Panc1 (cell line): ENCODE measurements around the gene ZNF592.

Experiments used
- POLR2AphosphoS5 ChIP-seq: IDR thresholded peaks from 2 replicates; pipeline ENCODE4 v1.6.1; 2012; ENCODE audit warnings: mild to moderate bottlenecking, low read depth, low read length, moderate library complexity
- SIN3A ChIP-seq: IDR thresholded peaks from 2 replicates; pipeline ENCODE4 v1.6.1; 2012; ENCODE audit warnings: low read depth, mild to moderate bottlenecking, low read length, moderate library complexity, borderline replicate concordance; ENCODE audit not compliant: insufficient read depth
- TCF7L2 ChIP-seq: IDR thresholded peaks from 2 replicates; pipeline ENCODE4 v1.6.1; 2011; ENCODE audit warnings: mild to moderate bottlenecking, low read depth, low read length, inconsistent platforms
- TF ChIP-seq, protein P1 (sequence below): fragments of 450-650 bp; IDR thresholded peaks from 2 replicates; pipeline ENCODE4 v1.5.1; 2017; ENCODE audit warnings: mild to moderate bottlenecking
- TF ChIP-seq, protein P2 (sequence below), 2 experiments: IDR thresholded peaks; 2 replicates each; pipeline ENCODE4 v1.6.1; 2011 to 2012; ENCODE audit warnings: low read depth in 2 of 2, control low read depth in 1 of 2, low read length in 1 of 2, mild to moderate bottlenecking in 1 of 2, moderate library complexity in 1 of 2; ENCODE audit not compliant: insufficient read depth in 1 of 2

DNA sequence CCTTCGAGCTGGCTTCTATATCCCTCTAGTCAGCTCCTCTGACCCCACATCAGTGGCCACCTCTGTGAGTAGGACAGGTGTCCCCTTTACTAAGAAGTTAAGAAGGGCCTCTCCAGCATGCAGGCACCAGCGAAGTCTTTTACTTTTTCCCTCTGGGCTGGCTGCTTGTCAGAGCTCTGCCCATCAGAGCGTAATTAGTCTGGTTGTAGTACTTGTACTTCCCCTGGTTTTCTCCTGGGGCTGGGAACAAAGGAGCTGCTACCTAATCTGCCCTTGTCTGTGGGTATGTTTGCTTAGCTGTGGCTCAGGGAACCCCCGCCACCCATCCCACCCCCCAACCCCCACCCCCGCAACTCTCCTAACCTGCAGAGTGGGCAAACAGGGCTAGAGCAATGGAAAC, 41.4 kb downstream of the ZNF592 start:
- TF ChIP-seq, protein P1, sequence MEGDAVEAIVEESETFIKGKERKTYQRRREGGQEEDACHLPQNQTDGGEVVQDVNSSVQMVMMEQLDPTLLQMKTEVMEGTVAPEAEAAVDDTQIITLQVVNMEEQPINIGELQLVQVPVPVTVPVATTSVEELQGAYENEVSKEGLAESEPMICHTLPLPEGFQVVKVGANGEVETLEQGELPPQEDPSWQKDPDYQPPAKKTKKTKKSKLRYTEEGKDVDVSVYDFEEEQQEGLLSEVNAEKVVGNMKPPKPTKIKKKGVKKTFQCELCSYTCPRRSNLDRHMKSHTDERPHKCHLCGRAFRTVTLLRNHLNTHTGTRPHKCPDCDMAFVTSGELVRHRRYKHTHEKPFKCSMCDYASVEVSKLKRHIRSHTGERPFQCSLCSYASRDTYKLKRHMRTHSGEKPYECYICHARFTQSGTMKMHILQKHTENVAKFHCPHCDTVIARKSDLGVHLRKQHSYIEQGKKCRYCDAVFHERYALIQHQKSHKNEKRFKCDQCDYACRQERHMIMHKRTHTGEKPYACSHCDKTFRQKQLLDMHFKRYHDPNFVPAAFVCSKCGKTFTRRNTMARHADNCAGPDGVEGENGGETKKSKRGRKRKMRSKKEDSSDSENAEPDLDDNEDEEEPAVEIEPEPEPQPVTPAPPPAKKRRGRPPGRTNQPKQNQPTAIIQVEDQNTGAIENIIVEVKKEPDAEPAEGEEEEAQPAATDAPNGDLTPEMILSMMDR, result no peak
- no peak for TF ChIP-seq TCF7L2
- TF ChIP-seq, protein P2, sequence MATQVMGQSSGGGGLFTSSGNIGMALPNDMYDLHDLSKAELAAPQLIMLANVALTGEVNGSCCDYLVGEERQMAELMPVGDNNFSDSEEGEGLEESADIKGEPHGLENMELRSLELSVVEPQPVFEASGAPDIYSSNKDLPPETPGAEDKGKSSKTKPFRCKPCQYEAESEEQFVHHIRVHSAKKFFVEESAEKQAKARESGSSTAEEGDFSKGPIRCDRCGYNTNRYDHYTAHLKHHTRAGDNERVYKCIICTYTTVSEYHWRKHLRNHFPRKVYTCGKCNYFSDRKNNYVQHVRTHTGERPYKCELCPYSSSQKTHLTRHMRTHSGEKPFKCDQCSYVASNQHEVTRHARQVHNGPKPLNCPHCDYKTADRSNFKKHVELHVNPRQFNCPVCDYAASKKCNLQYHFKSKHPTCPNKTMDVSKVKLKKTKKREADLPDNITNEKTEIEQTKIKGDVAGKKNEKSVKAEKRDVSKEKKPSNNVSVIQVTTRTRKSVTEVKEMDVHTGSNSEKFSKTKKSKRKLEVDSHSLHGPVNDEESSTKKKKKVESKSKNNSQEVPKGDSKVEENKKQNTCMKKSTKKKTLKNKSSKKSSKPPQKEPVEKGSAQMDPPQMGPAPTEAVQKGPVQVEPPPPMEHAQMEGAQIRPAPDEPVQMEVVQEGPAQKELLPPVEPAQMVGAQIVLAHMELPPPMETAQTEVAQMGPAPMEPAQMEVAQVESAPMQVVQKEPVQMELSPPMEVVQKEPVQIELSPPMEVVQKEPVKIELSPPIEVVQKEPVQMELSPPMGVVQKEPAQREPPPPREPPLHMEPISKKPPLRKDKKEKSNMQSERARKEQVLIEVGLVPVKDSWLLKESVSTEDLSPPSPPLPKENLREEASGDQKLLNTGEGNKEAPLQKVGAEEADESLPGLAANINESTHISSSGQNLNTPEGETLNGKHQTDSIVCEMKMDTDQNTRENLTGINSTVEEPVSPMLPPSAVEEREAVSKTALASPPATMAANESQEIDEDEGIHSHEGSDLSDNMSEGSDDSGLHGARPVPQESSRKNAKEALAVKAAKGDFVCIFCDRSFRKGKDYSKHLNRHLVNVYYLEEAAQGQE (IDR thresholded peaks at IDR 0.05; ENCODE audit: insufficient read depth in 1 of 2, low read depth in 2 of 2, low read length in 1 of 2), result no peak
- TF ChIP-seq POLR2AphosphoS5, result no peak
- TF ChIP-seq SIN3A, result no peak
